Activated naive CD4-positive, alpha-beta T cell treated with anti-CD3 and anti-CD28 coated beads for 36 hours (primary cell): ENCODE data around the gene TLN1. TPM values are rescaled to one million over a fixed set of nuclear protein-coding genes. Genes with fewer than 3 reads are reported as not detected.

Experiments
- CTCF ChIA-PET: fragments of 350-600 bp; sonication (Branson Sonifier 250); formaldehyde crosslinking; loops from one replicate; lab custom pipeline; 2021; ENCODE audit warnings: antibody characterized with exemption; lab: Charles Lee
- DNase-seq: peaks from one replicate; pipeline ENCODE4 v3.0.0-alpha.2; 2020
- H3K27ac Mint-ChIP-seq: one replicate; pipeline ENCODE4 v1.8.0; 2021; ENCODE audit warnings: mild to moderate bottlenecking, mixed read lengths
- H3K27me3 Mint-ChIP-seq: one replicate; pipeline ENCODE4 v1.8.0; 2021; ENCODE audit warnings: low read depth, mixed read lengths
- H3K36me3 Mint-ChIP-seq: one replicate; pipeline ENCODE4 v1.8.0; 2021; ENCODE audit warnings: low read depth, mixed read lengths
- H3K4me1 Mint-ChIP-seq: one replicate; pipeline ENCODE4 v1.8.0; 2021; ENCODE audit warnings: low read depth, mixed read lengths
- H3K4me3 Mint-ChIP-seq: one replicate; pipeline ENCODE4 v1.8.0; 2021; ENCODE audit warnings: mild to moderate bottlenecking, moderate library complexity, mixed read lengths
- H3K9me3 Mint-ChIP-seq: one replicate; pipeline ENCODE4 v1.8.0; 2021; ENCODE audit warnings: mixed read lengths
- intact Hi-C: fragments of 100-400 bp; cut with micrococcal nuclease; formaldehyde crosslinking; loops from one replicate; pipeline ENCODE4 v1.15.1; 2023
- microRNA-seq: library from miRNA; unstranded; fragments of <30 nt; microRNA quantifications from one replicate; pipeline ENCODE4 v1.2.0, GENCODE V29; 2022; ENCODE audit warnings: borderline microRNAs expressed, borderline replicate concordance
- total RNA-seq, 2 experiments: library from RNA; stranded (reverse); gene quantifications; one replicate each; pipeline ENCODE4 v1.2.3, GENCODE V29; 2021

TLN1 gene
- total RNA-seq, 2 experiments from 2014 or later = 190 TPM

DNA sequence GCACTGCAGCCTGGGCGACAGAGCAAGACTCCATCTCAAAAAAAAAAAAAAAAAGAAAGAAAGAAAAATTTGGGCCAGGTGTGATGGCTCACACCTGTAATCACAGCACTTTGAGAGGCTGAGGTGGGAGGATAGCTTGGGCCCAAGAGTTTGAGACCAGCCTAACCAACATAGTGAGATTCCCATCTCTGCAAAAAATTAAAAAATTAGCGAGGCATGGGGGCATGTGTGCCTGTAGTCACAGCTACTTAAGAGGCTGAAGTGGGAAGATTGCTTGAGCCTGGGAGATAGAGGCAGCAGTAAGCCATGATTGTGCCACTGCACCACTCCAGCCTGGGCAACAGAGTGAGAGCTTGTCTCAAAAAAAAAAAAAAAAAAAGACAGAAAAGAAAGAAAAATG, 78.4 kb downstream of the TLN1 start:
- Mint-ChIP-seq H3K36me3 (peaks cover 12% of the 10 kb centered on the region), H3K9me3 (peaks cover 1% of the 10 kb centered on the region), H3K27me3 (peaks cover 3% of the 10 kb centered on the region), H3K27ac (no peak overlapping the region), H3K4me3 (no peak overlapping the region), H3K4me1 (peaks cover 47% of the 10 kb centered on the region)
- CTCF ChIA-PET = interaction anchor here (12.4 kb wide), 1 partner anchor 38 kb away, joined by 142 read pairs; the partner anchor contains the start of gene CD72
- intact Hi-C loops = loop anchor here (10.0 kb wide), 1 partner anchor 831 kb away; no protein-coding TSS in a partner anchor
- DNase-seq = no peak

DNA sequence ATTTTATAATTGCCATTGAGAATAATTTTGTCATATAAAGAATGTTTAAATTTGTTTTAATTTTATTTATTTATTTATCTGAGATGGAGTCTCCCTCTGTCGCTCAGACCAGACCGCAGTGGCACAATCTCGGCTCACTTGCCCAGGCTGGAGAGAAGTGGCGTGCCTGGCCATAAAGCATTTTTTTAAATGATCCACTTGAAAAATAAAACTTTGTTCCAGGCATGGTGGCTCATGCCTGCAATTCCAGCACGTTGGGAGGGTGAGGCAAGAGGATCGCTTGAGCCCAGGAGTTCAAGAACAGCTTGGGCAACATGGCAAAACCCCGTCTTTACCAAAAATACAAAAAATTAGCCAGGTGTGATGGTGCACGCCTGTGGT, 79.2 kb downstream of the TLN1 start:
- Mint-ChIP-seq H3K27me3 (peaks cover under 1% of the 10 kb centered on the region), H3K4me1 (peaks cover 53% of the 10 kb centered on the region), H3K36me3 (peaks cover 12% of the 10 kb centered on the region), H3K27ac (no peak overlapping the region), H3K9me3 (peaks cover under 1% of the 10 kb centered on the region), H3K4me3 (no peak overlapping the region)
- intact Hi-C loops = loop anchor here (10.0 kb wide), 1 partner anchor 832 kb away; no protein-coding TSS in a partner anchor
- CTCF ChIA-PET = interaction anchor here (12.4 kb wide), 1 partner anchor 37 kb away, joined by 142 read pairs; the partner anchor contains the start of gene CD72
- no peak for DNase-seq

DNA sequence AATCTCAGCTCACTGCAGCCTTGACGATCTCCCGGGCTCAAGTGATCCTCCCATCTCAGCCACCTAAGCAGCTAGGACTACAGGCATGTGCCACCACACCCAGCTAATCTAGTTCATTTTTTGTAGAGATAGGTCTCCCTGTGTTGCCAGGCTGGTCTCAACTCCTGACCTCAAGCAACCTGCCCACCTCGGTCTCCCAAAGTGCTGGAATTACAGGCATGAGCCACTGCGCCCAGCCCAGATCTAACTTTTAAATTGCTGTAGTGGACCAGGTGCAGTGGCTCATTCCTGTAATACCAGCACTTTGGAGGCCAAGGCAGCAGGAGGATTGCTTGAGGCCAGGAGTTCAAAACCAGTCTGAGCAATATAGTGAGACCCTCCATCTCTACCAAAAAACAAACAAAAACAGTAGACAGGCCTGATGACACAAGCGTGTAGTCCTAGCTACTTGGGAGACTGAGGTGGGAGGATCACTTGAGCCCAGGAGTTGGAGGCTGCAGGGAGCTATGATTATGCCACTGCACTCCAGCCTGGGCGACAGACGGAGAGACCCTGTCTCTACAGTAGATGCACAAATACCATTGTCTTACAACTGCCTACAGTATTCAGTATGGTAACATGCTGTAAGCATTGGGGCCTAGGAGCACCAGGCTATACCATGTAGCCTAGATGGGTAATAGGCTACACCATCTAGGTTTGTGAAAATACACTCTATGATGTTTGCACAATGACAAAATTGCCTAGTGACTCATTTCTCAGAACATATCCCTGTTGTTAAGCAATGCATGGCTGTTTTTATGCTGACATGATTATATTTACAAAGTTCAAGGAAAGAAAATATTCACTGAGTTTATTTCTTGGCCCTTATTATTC, 79.8 kb downstream of the TLN1 start:
- CTCF ChIA-PET = interaction anchor here (0.7 to 12.4 kb wide), 5 partner anchors 9 to 747 kb away, joined by 3 to 149 read pairs (median 3); partner anchors contain the start of genes ARHGEF39, CCDC107, CD72 and RMRP
- Mint-ChIP-seq H3K9me3 (no peaks in the 10 kb centered on the region), H3K36me3 (peaks cover 11% of the 10 kb centered on the region), H3K4me3 (peak overlapping the region; percentile 32), H3K27me3 (no peaks in the 10 kb centered on the region), H3K27ac (peak overlapping the region; percentile 67), H3K4me1 (peaks cover 53% of the 10 kb centered on the region)
- DNase-seq = no peak
- intact Hi-C loops = loop anchor here (10.0 kb wide), 1 partner anchor 833 kb away; no protein-coding TSS in a partner anchor

DNA sequence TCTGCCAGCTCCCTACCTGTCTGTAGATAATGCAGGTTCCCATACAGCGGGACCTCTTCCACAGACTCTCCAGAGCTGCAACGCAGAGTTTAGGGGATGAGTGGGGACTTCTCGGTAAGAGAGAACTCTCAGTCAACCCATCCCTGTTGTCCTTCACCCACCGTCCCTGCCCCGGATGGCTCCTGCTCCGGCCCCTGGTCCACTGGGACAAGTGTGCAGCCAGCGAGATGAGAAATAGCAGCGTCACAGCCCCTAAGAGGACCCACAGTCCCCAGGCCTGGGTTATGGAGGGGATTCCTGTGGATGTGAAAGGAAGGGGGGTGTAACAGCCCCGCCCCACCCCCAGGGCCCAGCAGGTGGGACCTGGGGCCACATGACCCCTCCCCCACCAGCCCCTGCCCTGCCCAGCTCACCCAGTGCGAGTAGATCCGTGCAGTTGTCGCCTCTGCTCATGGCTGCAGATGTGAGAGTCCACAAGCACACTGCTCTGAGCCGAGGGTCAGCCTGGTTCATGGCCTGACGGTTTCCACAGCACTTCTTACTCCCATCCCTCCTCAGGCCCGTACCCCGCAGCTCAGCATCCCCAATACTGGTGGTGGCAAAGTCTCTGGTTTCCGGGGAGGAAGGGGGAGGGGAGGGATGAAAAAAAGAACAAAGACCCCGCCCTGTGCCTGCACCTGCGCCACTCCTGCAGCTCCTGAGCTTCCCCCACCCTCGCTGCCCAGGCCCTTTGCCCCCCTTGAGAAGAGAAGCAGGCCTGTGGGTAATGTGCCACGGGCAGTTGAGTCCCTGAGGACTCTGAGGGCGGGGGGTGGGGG, 81.4 kb downstream of the TLN1 start, which contains the start of gene SIT1:
TSS of gene SIT1 (minus strand) at position 591 of the 818 bp plus-strand sequence. CDS start at position 513, 78 bp downstream.
- Mint-ChIP-seq H3K9me3 (no peaks in the 10 kb centered on the region), H3K36me3 (peaks cover 11% of the 10 kb centered on the region), H3K4me3 (peak within 1 kb of the TSS; percentile 93), H3K27ac (peak within 1 kb of the TSS; percentile 94), H3K4me1 (peaks cover 46% of the 10 kb centered on the region), H3K27me3 (no peaks in the 10 kb centered on the region)
- DNase-seq = peak; percentile 60
- CTCF ChIA-PET = interaction anchor here (0.6 to 12.4 kb wide), 6 partner anchors 10 to 78 kb away, joined by 3 to 149 read pairs (median 4); partner anchors contain the start of genes ARHGEF39, CCDC107, CD72 and RMRP
- intact Hi-C loops = loop anchor here (10.0 kb wide), 1 partner anchor 834 kb away; no protein-coding TSS in a partner anchor

DNA sequence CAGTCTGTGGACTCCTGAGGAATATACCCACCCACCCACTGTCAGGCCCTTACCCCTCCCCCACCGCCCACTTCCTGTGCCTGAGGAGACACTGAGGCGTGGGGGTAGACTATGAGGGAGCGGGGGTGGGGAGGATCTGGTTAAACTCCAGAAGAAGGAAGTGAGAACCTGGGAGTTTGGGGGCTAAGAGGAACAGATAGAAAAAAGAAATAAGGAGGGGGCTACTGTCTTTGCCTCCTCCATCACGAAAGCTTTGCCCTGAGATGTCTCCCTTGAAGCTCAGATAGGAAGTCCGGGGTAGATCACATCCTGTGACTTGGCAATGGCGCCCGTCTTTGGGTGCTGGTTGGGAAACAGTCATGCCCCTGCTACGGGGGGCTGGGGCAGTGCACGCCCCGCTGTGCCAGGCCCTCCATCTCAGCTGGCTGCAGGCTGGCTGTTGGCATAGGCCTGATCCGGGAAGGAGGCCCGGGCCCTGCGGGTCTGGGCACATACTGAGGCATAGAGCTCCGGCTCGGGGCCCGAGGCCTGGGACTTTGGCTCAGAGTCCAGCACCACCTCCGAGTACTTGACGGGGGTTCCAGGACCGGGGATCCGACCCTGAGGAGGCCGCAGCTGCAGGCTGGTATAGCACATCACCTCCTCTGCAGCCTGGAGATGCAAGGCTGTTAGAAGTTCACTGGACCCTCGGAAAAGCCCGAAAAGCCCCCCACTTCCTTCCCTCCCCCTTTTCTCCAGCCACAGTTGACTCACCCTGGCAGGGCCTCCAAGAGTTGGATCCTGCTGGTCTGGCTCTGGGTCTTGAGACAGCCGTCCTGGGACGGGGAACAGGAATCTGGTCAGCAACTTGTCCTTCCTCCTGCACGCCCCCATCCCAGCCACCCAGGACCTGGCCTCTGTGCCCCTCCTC, 82.3 kb downstream of the TLN1 start:
- H3K27me3 Mint-ChIP-seq = no peaks in the 10 kb centered on the region
- CTCF ChIA-PET = interaction anchor here (0.6 to 12.4 kb wide), 8 partner anchors 10 to 97 kb away, joined by 3 to 149 read pairs (median 5); partner anchors contain the start of genes ARHGEF39, CCDC107, CD72 and RMRP

More for the DNA sequence above, 82.3 kb downstream of the TLN1 start:
- Mint-ChIP-seq H3K9me3 (no peaks in the 10 kb centered on the region), H3K27ac (peak overlapping the region; percentile 94), H3K36me3 (peaks cover 11% of the 10 kb centered on the region), H3K4me3 (peak overlapping the region; percentile 93), H3K4me1 (peaks cover 46% of the 10 kb centered on the region)
- intact Hi-C loops = loop anchor here (1.0 to 10.0 kb wide), 2 partner anchors 8 to 835 kb away; no protein-coding TSS in a partner anchor
- DNase-seq = peak; percentile 66

Small RNA genes within 50 kb of the gene (microRNA-seq; reads per million reads assigned to microRNA genes)
- gene MIR6852 (not detected), gene MIR6853 (not detected)

Other genes starting within 250 kb of the TLN1 start
- 1 to 10 TPM; 4.0 to 5.1 TPM for gene RUSC2, start 242.1 kb downstream of the TLN1 start, total RNA-seq
- gene TESK1, start 126.9 kb downstream of the TLN1 start, total RNA-seq = 10 to 100 TPM; 18.3 to 19.0 TPM
- gene CD72, start 113.8 kb downstream of the TLN1 start, total RNA-seq = 1 to 10 TPM; 2.9 to 4.5 TPM
- 10 to 100 TPM; 44.0 to 45.4 TPM for gene SIT1, start 81.3 kb downstream of the TLN1 start, total RNA-seq
- over 10,000 TPM in 1 of 2 experiments, 1,000 to 10,000 TPM in 1; 7,381 to 12,571 TPM for gene RMRP, start 74.2 kb downstream of the TLN1 start, total RNA-seq
- 1 to 10 TPM; 5.6 to 6.4 TPM for gene CCDC107, start 73.9 kb downstream of the TLN1 start, total RNA-seq
- 10 to 100 TPM; 28.9 to 30.4 TPM for gene ARHGEF39, start 67.0 kb downstream of the TLN1 start, total RNA-seq
- under 1 TPM; 0.38 to 0.52 TPM for gene CA9, start 58.3 kb downstream of the TLN1 start, total RNA-seq
- gene TPM2, start 42.3 kb downstream of the TLN1 start, total RNA-seq = 1 to 10 TPM; 4.9 to 6.6 TPM
- gene CREB3, start 471 bp upstream of the TLN1 start, total RNA-seq = 10 to 100 TPM; 13.7 to 13.8 TPM
- 10 to 100 TPM; 20.3 to 22.7 TPM for gene GBA2, start 17.0 kb upstream of the TLN1 start, total RNA-seq
- gene RGP1, start 17.1 kb upstream of the TLN1 start, total RNA-seq = 10 to 100 TPM; 12.0 to 13.3 TPM
- under 1 TPM in 1 of 2 experiments, not detected in 1; 0.45 TPM for gene MSMP, start 22.1 kb upstream of the TLN1 start, total RNA-seq
- 1 to 10 TPM; 3.6 to 5.5 TPM for gene NPR2, start 59.4 kb upstream of the TLN1 start, total RNA-seq
- 1 to 10 TPM in 1 of 2 experiments, under 1 TPM in 1; 0.95 to 1.1 TPM for gene SPAG8, start 80.1 kb upstream of the TLN1 start, total RNA-seq
- 10 to 100 TPM; 61.0 to 68.3 TPM for gene HINT2, start 82.8 kb upstream of the TLN1 start, total RNA-seq
- gene FAM221B, start 96.5 kb upstream of the TLN1 start, total RNA-seq = not detected
- gene TMEM8B, start 97.0 kb upstream of the TLN1 start, total RNA-seq = 1 to 10 TPM; 6.2 to 6.6 TPM
- not detected for gene OR13J1, start 138.2 kb upstream of the TLN1 start, total RNA-seq
- gene HRCT1, start 174.0 kb upstream of the TLN1 start, total RNA-seq = not detected
- not detected for gene SPAAR, start 177.3 kb upstream of the TLN1 start, total RNA-seq
- gene OR2S2, start 226.0 kb upstream of the TLN1 start, total RNA-seq = not detected